ENCODE measurements around the gene CDKL1.
A peak's percentile ranks its signal among the peaks of the same experiment; 100 is the strongest.
"Not testable (repeated sequence)": the region's sequence is repeated elsewhere in the genome, so short reads cannot be mapped to it uniquely, and the experiment has no call there.

CDKL1 gene

GRCh38 chr14:50338587-50338986 is 58.1 kb downstream of the CDKL1 start:
- no peaks in the 10 kb centered on the region for H3K27me3 ChIP-seq (ENCODE audit: control insufficient read depth, insufficient read depth, low read length)
- no peak overlapping the region for H3K4me3 ChIP-seq (ENCODE audit: low read length)
- no peaks in the 10 kb centered on the region for H3K9me3 ChIP-seq (ENCODE audit: control insufficient read depth, low read length)
- H3K36me3 ChIP-seq (ENCODE audit: control insufficient read depth, insufficient read depth, low read length): no peaks in the 10 kb centered on the region
- peaks cover 36% of the 10 kb centered on the region for H3K4me1 ChIP-seq (ENCODE audit: control insufficient read depth, insufficient read depth, low read length)
- H3K9ac ChIP-seq (ENCODE audit: low read length): no peak overlapping the region

- Histone ChIP-seq H3K27me3 (ENCODE audit: control insufficient read depth, insufficient read depth, low read length) (no peaks in the 10 kb centered on the region), H3K9me3 (ENCODE audit: control insufficient read depth, low read length) (no peaks in the 10 kb centered on the region), H3K9ac (ENCODE audit: low read length) (no peak overlapping the region), H3K36me3 (ENCODE audit: control insufficient read depth, insufficient read depth, low read length) (no peaks in the 10 kb centered on the region), H3K4me3 (ENCODE audit: low read length) (no peak overlapping the region), H3K4me1 (ENCODE audit: control insufficient read depth, insufficient read depth, low read length) (peaks cover 26% of the 10 kb centered on the region)
Observed at GRCh38 chr14:50335989-50336824, 60.5 kb downstream of the CDKL1 start.

- Histone ChIP-seq H3K27me3 (ENCODE audit: control insufficient read depth, insufficient read depth, low read length) (no peaks in the 10 kb centered on the region), H3K4me1 (ENCODE audit: control insufficient read depth, insufficient read depth, low read length) (peaks cover 26% of the 10 kb centered on the region), H3K9me3 (ENCODE audit: control insufficient read depth, low read length) (no peaks in the 10 kb centered on the region), H3K4me3 (ENCODE audit: low read length) (no peak overlapping the region), H3K9ac (ENCODE audit: low read length) (no peak overlapping the region), H3K36me3 (ENCODE audit: control insufficient read depth, insufficient read depth, low read length) (no peaks in the 10 kb centered on the region)
Observed at GRCh38 chr14:50335389-50335788, 61.3 kb downstream of the CDKL1 start.

- no peak overlapping the region for H3K9ac ChIP-seq (ENCODE audit: low read length)
- H3K9me3 ChIP-seq (ENCODE audit: control insufficient read depth, low read length): no peaks in the 10 kb centered on the region
- no peaks in the 10 kb centered on the region for H3K36me3 ChIP-seq (ENCODE audit: control insufficient read depth, insufficient read depth, low read length)
- H3K27me3 ChIP-seq (ENCODE audit: control insufficient read depth, insufficient read depth, low read length): no peaks in the 10 kb centered on the region
- H3K4me3 ChIP-seq (ENCODE audit: low read length): no peak overlapping the region
- H3K4me1 ChIP-seq (ENCODE audit: control insufficient read depth, insufficient read depth, low read length): peaks cover 26% of the 10 kb centered on the region
Observed at GRCh38 chr14:50334211-50334610, 62.5 kb downstream of the CDKL1 start.

- no peaks in the 10 kb centered on the region for H3K36me3 ChIP-seq (ENCODE audit: control insufficient read depth, insufficient read depth, low read length)
- no peaks in the 10 kb centered on the region for H3K27me3 ChIP-seq (ENCODE audit: control insufficient read depth, insufficient read depth, low read length)
- H3K4me1 ChIP-seq (ENCODE audit: control insufficient read depth, insufficient read depth, low read length): peaks cover 16% of the 10 kb centered on the region
- H3K4me3 ChIP-seq (ENCODE audit: low read length): no peak overlapping the region
- H3K9ac ChIP-seq (ENCODE audit: low read length): no peak overlapping the region
- H3K9me3 ChIP-seq (ENCODE audit: control insufficient read depth, low read length): no peaks in the 10 kb centered on the region
Observed at GRCh38 chr14:50333014-50333509, 63.6 kb downstream of the CDKL1 start.

- Histone ChIP-seq H3K9me3 (ENCODE audit: control insufficient read depth, low read length) (no peaks in the 10 kb centered on the region), H3K4me3 (ENCODE audit: low read length) (no peak overlapping the region), H3K4me1 (ENCODE audit: control insufficient read depth, insufficient read depth, low read length) (peaks cover 16% of the 10 kb centered on the region), H3K27me3 (ENCODE audit: control insufficient read depth, insufficient read depth, low read length) (no peaks in the 10 kb centered on the region), H3K36me3 (ENCODE audit: control insufficient read depth, insufficient read depth, low read length) (no peaks in the 10 kb centered on the region), H3K9ac (ENCODE audit: low read length) (no peak overlapping the region)
Observed at GRCh38 chr14:50331596-50331995, 65.1 kb downstream of the CDKL1 start.

GRCh38 chr14:50321009-50321660 is 75.5 kb downstream of the CDKL1 start:
- no peaks in the 10 kb centered on the region for H3K27me3 ChIP-seq (ENCODE audit: control insufficient read depth, insufficient read depth, low read length)
- H3K9me3 ChIP-seq (ENCODE audit: control insufficient read depth, low read length): no peaks in the 10 kb centered on the region
- H3K4me1 ChIP-seq (ENCODE audit: control insufficient read depth, insufficient read depth, low read length): peaks cover 12% of the 10 kb centered on the region
- no peak overlapping the region for H3K9ac ChIP-seq (ENCODE audit: low read length)
- no peaks in the 10 kb centered on the region for H3K36me3 ChIP-seq (ENCODE audit: control insufficient read depth, insufficient read depth, low read length)
- peak overlapping the region; percentile 2 for H3K4me3 ChIP-seq (ENCODE audit: low read length)

GRCh38 chr14:50320283-50320682 is 76.4 kb downstream of the CDKL1 start:
- H3K9ac ChIP-seq (ENCODE audit: low read length): no peak overlapping the region

GRCh38 chr14:50319721-50320120 is 77.0 kb downstream of the CDKL1 start:
- H3K36me3 ChIP-seq (ENCODE audit: control insufficient read depth, insufficient read depth, low read length): no peaks in the 10 kb centered on the region
- no peak overlapping the region for H3K4me3 ChIP-seq (ENCODE audit: low read length)
- H3K27me3 ChIP-seq (ENCODE audit: control insufficient read depth, insufficient read depth, low read length): no peaks in the 10 kb centered on the region
- H3K4me1 ChIP-seq (ENCODE audit: control insufficient read depth, insufficient read depth, low read length): peaks cover 12% of the 10 kb centered on the region
- H3K9me3 ChIP-seq (ENCODE audit: control insufficient read depth, low read length): no peaks in the 10 kb centered on the region
- no peak overlapping the region for H3K9ac ChIP-seq (ENCODE audit: low read length)

More at GRCh38 chr14:50320283-50320682, 76.4 kb downstream of the CDKL1 start:
- Histone ChIP-seq H3K36me3 (ENCODE audit: control insufficient read depth, insufficient read depth, low read length) (no peaks in the 10 kb centered on the region), H3K4me3 (ENCODE audit: low read length) (no peak overlapping the region), H3K9me3 (ENCODE audit: control insufficient read depth, low read length) (no peaks in the 10 kb centered on the region), H3K4me1 (ENCODE audit: control insufficient read depth, insufficient read depth, low read length) (peaks cover 12% of the 10 kb centered on the region), H3K27me3 (ENCODE audit: control insufficient read depth, insufficient read depth, low read length) (no peaks in the 10 kb centered on the region)

- Histone ChIP-seq H3K9me3 (ENCODE audit: control insufficient read depth, low read length) (no peaks in the 10 kb centered on the region), H3K36me3 (ENCODE audit: control insufficient read depth, insufficient read depth, low read length) (no peaks in the 10 kb centered on the region), H3K27me3 (ENCODE audit: control insufficient read depth, insufficient read depth, low read length) (no peaks in the 10 kb centered on the region), H3K4me3 (ENCODE audit: low read length) (no peak overlapping the region), H3K4me1 (ENCODE audit: control insufficient read depth, insufficient read depth, low read length) (peaks cover 12% of the 10 kb centered on the region), H3K9ac (ENCODE audit: low read length) (no peak overlapping the region)
Observed at GRCh38 chr14:50319293-50319692, 77.4 kb downstream of the CDKL1 start.

GRCh38 chr14:50318031-50318626 is 78.6 kb downstream of the CDKL1 start:
- Histone ChIP-seq H3K9ac (ENCODE audit: low read length) (no peak overlapping the region), H3K9me3 (ENCODE audit: control insufficient read depth, low read length) (no peaks in the 10 kb centered on the region), H3K4me1 (ENCODE audit: control insufficient read depth, insufficient read depth, low read length) (peaks cover 12% of the 10 kb centered on the region)

GRCh38 chr14:50314098-50314497 is 82.6 kb downstream of the CDKL1 start:
- H3K9me3 ChIP-seq (ENCODE audit: control insufficient read depth, low read length); H3K9ac ChIP-seq (ENCODE audit: low read length); H3K36me3 ChIP-seq (ENCODE audit: control insufficient read depth, insufficient read depth, low read length); H3K4me1 ChIP-seq (ENCODE audit: control insufficient read depth, insufficient read depth, low read length); H3K4me3 ChIP-seq (ENCODE audit: low read length); H3K27me3 ChIP-seq (ENCODE audit: control insufficient read depth, insufficient read depth, low read length): not testable (repeated sequence)

More at GRCh38 chr14:50318031-50318626, 78.6 kb downstream of the CDKL1 start:
- no peaks in the 10 kb centered on the region for H3K27me3 ChIP-seq (ENCODE audit: control insufficient read depth, insufficient read depth, low read length)
- no peaks in the 10 kb centered on the region for H3K36me3 ChIP-seq (ENCODE audit: control insufficient read depth, insufficient read depth, low read length)
- H3K4me3 ChIP-seq (ENCODE audit: low read length): no peak overlapping the region
